Endothelial cell of hepatic sinusoid (primary cell): ENCODE data around the gene PTCH1.

Experiments
- in situ Hi-C: cut with HindIII; loops from 2 replicates; pipeline ENCODE4 v1.10.0; 2017; ENCODE audit warnings: low sequenced_read_pairs

Gene PTCH1

DNA sequence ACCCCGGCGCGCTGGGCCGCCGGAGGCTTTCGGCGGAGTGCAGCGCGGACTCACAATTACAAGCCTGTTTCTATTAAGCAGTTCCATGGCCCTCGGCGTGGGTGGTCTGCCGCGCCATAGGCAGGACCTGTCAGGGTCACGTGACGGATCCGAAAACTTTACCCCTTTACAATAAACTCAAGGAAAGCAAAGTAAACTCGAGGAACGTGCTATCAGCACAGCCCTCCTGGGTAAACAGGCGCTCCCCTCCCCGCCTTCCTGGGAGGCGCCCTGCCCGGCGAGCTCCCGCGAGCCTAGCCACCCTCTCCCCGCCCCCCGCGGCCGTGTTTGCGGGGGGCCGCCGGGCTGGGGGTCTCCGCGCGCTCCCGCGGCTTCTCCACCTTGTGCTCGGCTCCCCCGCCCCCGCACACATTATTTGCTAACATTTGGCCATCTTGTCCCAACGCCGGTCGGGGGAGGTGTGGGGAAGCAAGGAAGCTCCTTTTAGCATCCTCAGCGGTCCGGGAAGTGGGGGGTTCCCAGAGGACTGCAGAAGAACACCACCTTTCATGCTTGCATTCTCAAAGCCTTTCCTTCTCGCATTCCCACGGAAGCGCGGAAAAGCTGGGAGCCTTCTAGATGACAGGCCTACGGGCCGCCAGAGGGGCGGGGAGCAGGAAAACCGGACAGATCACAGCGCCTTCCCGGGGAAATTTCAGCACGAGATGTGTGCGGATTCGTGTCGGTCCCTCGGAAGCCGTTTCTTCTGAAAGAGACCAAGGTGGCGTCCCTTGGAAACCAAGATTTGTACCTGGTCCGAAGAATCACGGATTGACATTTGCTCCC, at the start of gene PTCH1:
Gene PTCH1 (minus strand): TSS at position 238 of the 825 bp plus-strand sequence.
- in situ Hi-C loops, result no loop called here

- in situ Hi-C loops, result no loop called here
These were observed 49.2 kb upstream of the PTCH1 start for GRCh38 chr9:95565982-95566381.

- in situ Hi-C loops, result no loop called here
These were observed 45.1 kb upstream of the PTCH1 start for GRCh38 chr9:95561913-95562312.

DNA sequence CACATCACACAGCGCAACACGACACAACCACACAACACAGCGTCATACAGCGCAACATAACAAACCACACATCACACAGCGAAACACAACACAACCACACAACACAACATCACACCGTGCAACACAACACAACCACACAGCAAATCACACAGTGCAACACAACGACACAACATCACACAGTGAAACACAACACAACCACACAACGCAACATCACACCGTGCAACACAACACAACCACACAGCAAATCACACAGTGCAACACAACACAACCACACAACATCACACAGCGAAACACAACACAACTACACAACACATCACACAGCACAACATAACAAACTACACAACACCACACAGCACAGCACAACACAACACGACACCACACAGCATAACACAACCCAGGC, 40.4 kb upstream of the PTCH1 start:
- in situ Hi-C loops, result no loop called here

- in situ Hi-C loops, result no loop called here
These were observed 39.8 kb upstream of the PTCH1 start for GRCh38 chr9:95556521-95556920.

DNA sequence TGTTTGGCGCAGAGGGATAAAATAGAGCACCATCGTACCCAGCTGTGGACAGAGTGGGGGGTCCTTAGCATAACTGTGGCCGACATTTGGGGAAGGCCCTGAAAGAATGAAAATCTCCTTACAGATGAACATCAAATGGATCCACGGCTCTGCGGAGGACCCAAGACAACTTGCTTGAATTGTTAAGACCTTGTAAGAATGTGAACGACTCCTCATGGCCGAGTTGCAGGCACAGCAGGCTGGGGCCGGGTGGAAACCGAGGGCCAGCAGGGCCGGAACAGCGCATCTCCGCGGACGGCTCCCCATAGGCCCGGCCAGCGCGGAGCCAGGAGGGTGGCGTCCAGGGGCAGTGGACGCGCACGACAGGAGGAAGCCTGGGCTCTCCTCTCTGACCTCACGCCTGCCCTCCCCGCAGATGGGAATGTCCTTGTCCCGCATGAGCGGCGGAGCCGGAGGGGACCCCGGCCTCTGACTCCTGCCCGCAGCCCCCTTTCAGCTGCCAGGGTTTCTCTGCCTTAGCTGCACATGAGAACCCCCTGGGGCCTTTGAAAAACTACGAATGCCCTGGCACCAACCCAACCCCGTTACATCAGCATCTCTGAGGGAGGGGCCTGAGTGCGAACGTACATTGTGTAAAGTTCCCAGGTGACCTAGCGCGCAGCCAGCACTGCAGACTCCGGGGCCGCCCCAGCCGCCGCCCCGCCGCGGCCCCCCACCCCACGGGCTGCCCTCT, 36.2 kb upstream of the PTCH1 start:
- in situ Hi-C loops, result no loop called here

GRCh38 chr9:95552255-95552654, 35.5 kb upstream of the PTCH1 start:
- in situ Hi-C loops, result no loop called here

DNA sequence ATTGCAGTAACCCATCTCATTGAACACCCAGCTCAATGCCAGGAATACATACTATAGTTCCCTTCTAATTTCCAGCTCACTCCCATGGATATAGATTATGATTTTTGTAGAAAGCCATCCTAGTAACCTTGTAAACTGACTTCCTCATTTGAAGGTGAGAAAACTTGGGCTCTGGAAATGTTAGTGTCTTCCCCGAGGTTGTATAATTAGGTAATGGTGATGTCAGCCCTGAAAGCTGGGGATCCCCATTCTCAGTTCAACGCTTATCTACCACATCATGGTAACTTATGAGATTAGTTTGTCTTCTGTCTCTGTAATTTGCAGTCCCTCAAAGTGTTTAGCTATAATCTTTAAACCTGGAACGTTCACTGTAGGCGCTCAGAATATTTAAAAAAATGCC, 34.6 kb upstream of the PTCH1 start:
- in situ Hi-C loops, result no loop called here

- in situ Hi-C loops, result no loop called here
These were observed 29.2 kb upstream of the PTCH1 start for GRCh38 chr9:95545831-95546567.

DNA sequence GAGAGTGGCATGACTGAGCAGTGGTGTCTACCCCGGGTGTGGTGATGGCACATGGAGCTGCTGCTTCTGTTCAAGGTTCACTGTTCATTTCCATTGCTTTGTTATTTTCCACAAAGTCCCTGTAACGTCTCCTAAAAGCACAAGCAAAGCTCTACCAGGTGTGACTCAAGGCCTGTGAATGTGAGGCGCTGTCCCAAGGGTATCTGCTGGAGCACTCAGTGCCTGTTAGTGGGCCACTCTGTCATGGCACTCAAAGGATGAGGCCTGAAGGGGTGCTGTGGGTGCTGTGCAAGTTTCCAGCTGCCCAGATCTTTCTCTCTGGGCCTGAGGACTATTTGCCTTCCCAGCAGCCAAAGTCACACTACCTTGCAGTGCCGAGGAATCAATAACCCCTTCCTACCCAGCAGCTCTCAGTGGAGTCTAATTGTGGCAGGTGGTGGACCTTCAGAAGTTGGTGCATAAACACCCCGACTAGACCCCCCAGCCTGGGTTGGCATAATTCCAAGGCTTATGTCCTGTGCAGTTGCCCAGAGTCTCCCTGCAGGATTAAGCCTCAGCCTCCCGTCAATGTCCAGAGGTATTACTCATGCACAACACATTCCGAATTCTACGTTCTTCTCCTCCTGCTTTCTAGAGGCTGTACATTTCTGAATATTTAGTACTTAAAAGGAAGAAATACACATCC, 17.4 kb upstream of the PTCH1 start:
- in situ Hi-C loops, result no loop called here

- in situ Hi-C loops, result no loop called here
These were observed 13.1 kb upstream of the PTCH1 start for GRCh38 chr9:95529910-95530309.

- in situ Hi-C loops, result no loop called here
These were observed 12.2 kb upstream of the PTCH1 start for GRCh38 chr9:95528908-95529502.

DNA sequence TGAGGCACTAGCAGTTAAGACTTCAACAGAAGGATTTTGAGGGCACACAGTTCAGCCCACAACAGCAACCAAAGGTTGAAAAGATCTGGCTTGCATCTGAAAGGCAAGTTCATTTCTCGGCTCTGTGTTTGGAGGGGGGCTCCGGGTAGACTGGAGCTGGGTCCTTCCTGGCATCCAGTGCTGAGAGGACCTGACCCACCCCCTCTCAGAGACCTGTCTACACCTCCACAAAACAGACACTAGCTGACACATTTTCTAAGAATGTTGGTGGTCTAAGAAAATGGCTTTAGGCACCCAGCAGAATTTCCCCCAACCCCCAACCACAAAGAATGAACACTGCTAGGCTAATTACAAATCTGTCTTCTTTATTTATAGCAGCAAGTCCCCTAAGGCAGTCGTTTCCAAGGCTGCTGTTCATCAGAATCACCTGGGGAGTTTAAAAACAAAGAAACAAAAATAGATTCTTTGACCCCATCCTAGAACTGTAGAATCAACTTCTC, 6.2 kb upstream of the PTCH1 start:
- in situ Hi-C loops, result no loop called here

DNA sequence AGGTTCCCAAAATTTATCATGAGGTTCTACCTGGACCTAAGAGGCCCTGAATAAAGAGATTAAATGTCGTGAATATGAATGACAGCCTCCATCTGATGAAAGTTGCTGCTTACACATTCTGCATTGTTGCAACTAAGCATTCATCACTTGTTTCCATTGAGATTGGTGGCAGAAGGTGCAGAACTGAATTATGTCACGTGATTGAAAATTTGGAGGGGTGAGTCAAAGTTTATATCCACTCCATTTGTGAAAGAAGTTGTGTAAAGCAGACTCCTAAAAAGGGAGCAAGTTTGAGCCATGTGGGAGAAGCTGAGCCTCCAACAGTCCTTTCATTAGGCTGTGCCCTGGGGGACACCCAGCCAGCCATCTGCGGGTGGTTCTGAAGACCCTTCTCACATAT, 4.9 kb upstream of the PTCH1 start:
- in situ Hi-C loops, result no loop called here

- in situ Hi-C loops, result no loop called here
These were observed 1.0 kb upstream of the PTCH1 start for GRCh38 chr9:95517559-95518425.

GRCh38 chr9:95516221-95516733, 494 bp downstream of the PTCH1 start:
- in situ Hi-C loops, result no loop called here

DNA sequence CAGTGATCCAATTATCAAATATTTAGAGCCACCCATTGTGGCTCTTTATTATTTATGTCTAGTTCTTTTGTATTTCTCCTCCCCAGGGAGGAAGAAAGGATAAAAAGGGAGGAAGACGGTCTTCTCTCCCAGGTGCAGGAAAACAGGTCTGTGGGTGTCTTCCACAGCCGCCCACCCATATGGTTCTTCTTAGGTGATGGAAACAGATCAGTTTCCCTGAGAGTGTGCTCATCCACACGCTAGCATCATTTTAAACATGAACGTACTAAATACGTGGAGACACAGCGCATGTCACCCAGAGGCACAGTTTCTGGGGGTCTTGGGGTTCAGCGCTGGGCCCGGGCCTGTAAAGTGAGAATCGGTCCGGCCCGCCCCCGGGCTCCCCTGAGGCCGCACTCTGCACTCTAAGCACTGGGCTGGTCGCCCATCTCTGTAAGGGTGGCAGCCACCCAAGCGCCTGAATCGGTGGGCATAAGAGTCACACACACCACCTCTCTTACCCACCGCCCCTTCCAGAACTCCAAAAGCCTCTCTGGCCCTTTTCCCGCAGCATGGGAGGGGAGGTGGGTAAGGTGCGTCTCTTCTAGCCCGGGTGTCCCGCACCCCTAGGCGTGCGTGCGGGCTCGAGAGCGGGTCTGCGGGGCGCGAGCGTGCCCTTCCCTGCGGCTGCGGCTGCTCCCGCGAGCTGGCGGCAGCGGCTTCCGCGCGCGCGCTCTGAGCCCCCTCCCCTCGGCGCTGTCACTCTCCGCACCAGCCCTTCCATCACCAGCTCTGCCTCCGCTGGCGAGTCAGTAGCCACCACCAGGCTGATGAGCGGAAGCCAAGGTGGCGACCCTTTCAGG, 1.3 kb downstream of the PTCH1 start:
- in situ Hi-C loops, result no loop called here

- in situ Hi-C loops, result no loop called here
These were observed 2.4 kb downstream of the PTCH1 start for GRCh38 chr9:95514342-95514741.
